Muscle layer of colon (tissue), 2 donors: ENCODE results near the gene DPP6.
"Not testable (repeated sequence)": the region's sequence is repeated elsewhere in the genome, so short reads cannot be mapped to it uniquely, and the experiment has no call there.

ENCODE experiments used
- H3K27ac ChIP-seq: one replicate; pipeline ENCODE4 v1.7.0; 2013; ENCODE audit warnings: low read depth, mild to moderate bottlenecking, low read length, moderate library complexity
- H3K27me3 ChIP-seq, 2 donors: one replicate each; pipeline ENCODE4 v1.7.0; 2013; ENCODE audit warnings: low read length in 2 of 2, mild to moderate bottlenecking in 2 of 2; ENCODE audit not compliant: insufficient read depth in 2 of 2, control insufficient read depth in 1 of 2
- H3K36me3 ChIP-seq: one replicate; pipeline ENCODE4 v1.7.0; 2013; ENCODE audit warnings: mild to moderate bottlenecking, low read length; ENCODE audit not compliant: insufficient read depth
- H3K4me1 ChIP-seq: one replicate; pipeline ENCODE4 v1.7.0; 2013; ENCODE audit warnings: mild to moderate bottlenecking, low read length; ENCODE audit not compliant: insufficient read depth
- H3K4me3 ChIP-seq, 2 donors: one replicate each; pipeline ENCODE4 v1.7.0; 2013; ENCODE audit warnings: low read length in 2 of 2, low read depth in 1 of 2, mild to moderate bottlenecking in 1 of 2, moderate library complexity in 1 of 2
- H3K9ac ChIP-seq: one replicate; pipeline ENCODE4 v1.7.0; 2013; ENCODE audit warnings: low read length
- H3K9me3 ChIP-seq: one replicate; pipeline ENCODE4 v1.7.0; 2013; ENCODE audit warnings: mild to moderate bottlenecking, low read length
- donor health status: abdominal sarcoma.
- donor health status: Adenocarcinoma of cecum.

The DPP6 gene

DNA sequence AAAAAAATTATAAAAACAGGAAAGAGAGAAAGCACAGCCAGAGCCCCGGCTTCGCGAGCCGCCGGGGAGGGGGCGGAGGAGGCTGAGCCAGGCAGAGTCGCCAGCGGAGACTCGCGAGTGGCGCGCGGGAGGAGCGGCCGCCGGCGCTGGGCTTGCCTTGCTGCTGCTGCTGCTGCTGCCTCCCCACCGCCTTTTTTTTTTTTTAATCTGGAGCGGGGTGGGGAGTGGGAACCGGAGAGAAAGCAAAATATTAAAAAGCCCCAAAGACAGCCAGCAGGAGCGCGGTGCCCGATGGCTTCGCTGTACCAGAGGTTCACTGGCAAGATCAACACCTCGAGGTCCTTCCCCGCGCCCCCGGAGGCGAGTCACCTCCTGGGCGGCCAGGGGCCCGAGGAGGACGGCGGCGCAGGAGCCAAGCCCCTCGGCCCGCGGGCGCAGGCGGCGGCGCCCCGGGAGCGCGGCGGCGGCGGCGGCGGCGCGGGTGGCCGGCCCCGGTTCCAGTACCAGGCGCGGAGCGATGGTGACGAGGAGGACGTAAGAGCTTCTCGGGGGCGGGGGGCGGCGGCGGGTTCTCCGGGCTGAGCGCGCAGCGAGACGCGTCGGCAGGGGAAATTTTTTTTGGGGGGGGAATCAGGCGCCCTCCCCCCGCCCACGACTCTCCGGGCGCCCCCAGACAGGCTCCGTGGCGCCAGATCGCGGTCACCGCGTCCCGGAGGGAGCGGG lies 493 bp downstream of the DPP6 start:
- not testable (repeated sequence) for H3K27me3 ChIP-seq, H3K9ac ChIP-seq, H3K27ac ChIP-seq, H3K9me3 ChIP-seq, H3K4me1 ChIP-seq, H3K4me3 ChIP-seq, H3K36me3 ChIP-seq

- not testable (repeated sequence) for H3K9ac ChIP-seq, H3K4me1 ChIP-seq, H3K27me3 ChIP-seq, H3K27ac ChIP-seq, H3K4me3 ChIP-seq, H3K9me3 ChIP-seq, H3K36me3 ChIP-seq
Observed at GRCh38 chr7:154053466-154054312, 1.5 kb downstream of the DPP6 start.

GRCh38 chr7:154054664-154055063 lies 2.5 kb downstream of the DPP6 start:
- not testable (repeated sequence) for H3K36me3 ChIP-seq, H3K9ac ChIP-seq, H3K27me3 ChIP-seq, H3K4me1 ChIP-seq, H3K9me3 ChIP-seq, H3K4me3 ChIP-seq, H3K27ac ChIP-seq

- not testable (repeated sequence) for H3K27me3 ChIP-seq, H3K9me3 ChIP-seq, H3K4me3 ChIP-seq, H3K27ac ChIP-seq, H3K9ac ChIP-seq, H3K36me3 ChIP-seq, H3K4me1 ChIP-seq
Observed at GRCh38 chr7:154055491-154056106, 3.4 kb downstream of the DPP6 start.

- H3K27ac ChIP-seq, H3K4me3 ChIP-seq, H3K9ac ChIP-seq, H3K27me3 ChIP-seq, H3K9me3 ChIP-seq, H3K4me1 ChIP-seq, H3K36me3 ChIP-seq: not testable (repeated sequence)
Observed at GRCh38 chr7:154058783-154059182, 6.6 kb downstream of the DPP6 start.

DNA sequence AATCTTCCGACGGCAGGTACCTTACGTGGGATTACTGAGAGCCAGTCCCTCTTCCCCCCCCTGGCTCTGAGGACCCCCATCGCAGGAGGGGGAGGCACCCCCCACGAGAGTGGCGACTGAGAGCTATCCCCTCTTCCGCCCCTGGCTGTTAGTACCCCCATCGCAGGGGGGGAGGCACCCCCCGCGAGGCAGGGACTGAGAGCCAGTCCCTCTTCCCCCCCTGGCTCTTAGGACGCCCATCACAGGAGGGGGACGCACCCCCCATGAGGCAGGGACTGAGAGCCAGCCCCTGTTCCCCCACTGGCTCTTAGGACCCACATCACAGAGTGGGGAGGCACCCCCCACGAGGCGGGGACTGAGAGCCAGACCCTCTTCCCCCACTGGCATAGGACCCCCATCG lies 8.4 kb downstream of the DPP6 start:
- not testable (repeated sequence) for H3K9me3 ChIP-seq, H3K4me3 ChIP-seq, H3K27ac ChIP-seq, H3K36me3 ChIP-seq, H3K4me1 ChIP-seq, H3K27me3 ChIP-seq, H3K9ac ChIP-seq

GRCh38 chr7:154071833-154072232 lies 19.6 kb downstream of the DPP6 start:
- H3K36me3 ChIP-seq, H3K4me3 ChIP-seq, H3K9me3 ChIP-seq, H3K9ac ChIP-seq, H3K27me3 ChIP-seq, H3K4me1 ChIP-seq, H3K27ac ChIP-seq: not testable (repeated sequence)

DNA sequence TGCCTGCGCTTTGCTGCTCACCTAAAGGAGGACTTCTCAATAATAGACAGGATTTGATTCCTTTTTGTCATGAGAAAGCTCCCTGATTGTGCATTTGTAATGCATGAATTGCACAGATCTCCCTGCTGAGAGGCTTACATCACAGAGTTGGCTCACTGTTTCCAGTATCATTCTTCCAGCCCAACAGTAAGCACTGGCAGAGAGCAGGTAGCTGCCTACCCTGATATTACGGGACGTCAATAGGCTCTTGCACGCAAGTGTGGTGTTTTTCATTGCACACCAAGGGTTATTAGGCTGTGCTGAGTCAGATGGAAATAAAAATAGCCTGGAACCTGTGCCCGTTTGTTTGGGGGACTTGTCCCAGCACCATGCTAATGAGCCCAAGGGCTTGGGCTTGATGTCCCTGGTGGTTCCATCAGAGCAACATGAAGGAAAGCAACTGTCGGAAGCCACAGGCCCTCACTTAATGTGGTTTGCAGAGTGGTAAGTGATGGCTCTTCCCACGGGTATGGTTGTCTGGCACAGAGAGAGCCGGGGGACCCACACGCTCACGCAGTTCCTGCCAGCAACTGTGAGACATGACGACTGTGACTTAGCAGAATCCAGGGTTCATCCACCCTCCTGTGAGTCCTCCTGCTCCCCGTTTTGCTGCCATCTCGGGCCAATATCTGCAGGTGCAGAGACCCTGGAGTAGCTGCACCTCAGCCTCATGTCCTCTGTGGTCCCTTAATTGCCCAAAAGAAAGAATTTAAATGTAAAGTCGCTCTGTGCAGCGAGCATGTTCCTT lies 20.4 kb downstream of the DPP6 start:
- not testable (repeated sequence) for H3K36me3 ChIP-seq, H3K9me3 ChIP-seq, H3K27ac ChIP-seq, H3K4me1 ChIP-seq, H3K4me3 ChIP-seq, H3K9ac ChIP-seq, H3K27me3 ChIP-seq

GRCh38 chr7:154078523-154078922 lies 26.3 kb downstream of the DPP6 start:
- not testable (repeated sequence) for H3K36me3 ChIP-seq, H3K9ac ChIP-seq, H3K9me3 ChIP-seq, H3K27ac ChIP-seq, H3K4me1 ChIP-seq, H3K27me3 ChIP-seq, H3K4me3 ChIP-seq

GRCh38 chr7:154080249-154080648 lies 28.1 kb downstream of the DPP6 start:
- H3K36me3 ChIP-seq, H3K4me1 ChIP-seq, H3K27ac ChIP-seq, H3K27me3 ChIP-seq, H3K9ac ChIP-seq, H3K4me3 ChIP-seq, H3K9me3 ChIP-seq: not testable (repeated sequence)

DNA sequence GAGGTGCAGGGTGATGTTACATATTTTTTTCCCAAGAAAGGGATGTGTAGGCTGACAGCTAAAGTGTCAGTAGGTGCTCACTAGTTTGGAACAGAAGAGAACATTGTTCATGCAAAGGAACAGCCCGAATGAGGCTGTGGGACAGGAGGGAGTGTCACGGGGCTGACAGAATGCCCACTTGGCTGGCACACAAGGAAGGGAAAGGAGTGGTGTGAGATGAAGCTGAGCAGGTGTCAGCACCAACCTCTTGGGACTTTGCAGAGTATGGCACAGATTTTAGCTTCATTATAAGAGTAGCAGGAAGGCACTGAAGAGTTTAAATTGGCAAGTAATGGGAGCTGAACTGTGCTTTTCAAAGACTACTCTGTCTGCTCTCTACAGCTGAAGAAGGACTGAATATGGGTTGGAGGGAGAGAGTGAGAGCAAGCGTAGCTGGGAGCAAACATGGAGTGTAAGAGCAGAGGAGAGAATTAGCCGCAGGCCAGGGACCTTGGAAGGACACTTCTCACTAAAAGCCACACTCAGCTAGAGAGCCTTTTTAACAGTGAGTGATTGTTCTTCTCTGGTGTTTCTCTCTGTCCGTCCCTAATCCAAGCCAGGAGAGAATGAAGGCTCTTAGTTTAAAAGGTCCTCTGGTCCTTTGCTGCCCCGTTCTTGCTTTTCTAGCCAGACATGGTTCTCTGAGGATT lies 35.0 kb downstream of the DPP6 start:
- not testable (repeated sequence) for H3K4me1 ChIP-seq, H3K27ac ChIP-seq, H3K36me3 ChIP-seq, H3K27me3 ChIP-seq, H3K9ac ChIP-seq, H3K9me3 ChIP-seq, H3K4me3 ChIP-seq
